HG02763 (cell line): Measurements from ENCODE around the gene CMTM1.

ENCODE experiments used
- ATAC-seq: cut with Tn5 transposase; IDR thresholded peaks from one replicate; pipeline ENCODE4 v1.9.1; 2021; ENCODE audit warnings: mild to moderate bottlenecking, moderate library complexity; ENCODE audit not compliant: unreplicated experiment

CMTM1 gene

GRCh38 chr16:66566051-66566901 lies at the start of gene CMTM1:
Gene CMTM1, plus strand, starts transcription at chr16:66566439. Its CDS starts 75 bp downstream, at chr16:66566514.
- ATAC-seq: no peak

DNA sequence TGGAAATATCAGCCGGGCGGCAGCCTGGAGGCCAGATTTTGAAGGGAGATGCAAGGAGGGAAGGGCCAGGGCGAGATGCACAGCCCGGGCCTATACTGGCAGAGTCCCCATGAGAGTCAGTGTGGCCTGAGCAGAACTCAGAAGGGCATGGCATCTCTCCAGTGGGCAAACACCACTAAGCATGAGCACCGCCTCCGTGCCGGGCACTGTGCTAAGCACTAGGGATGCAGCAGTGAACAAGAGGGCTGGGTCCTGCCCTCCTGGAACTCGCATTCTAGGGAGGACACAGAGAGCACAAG lies 49.8 kb upstream of the CMTM1 start:
- ATAC-seq: peak; percentile 16

DNA sequence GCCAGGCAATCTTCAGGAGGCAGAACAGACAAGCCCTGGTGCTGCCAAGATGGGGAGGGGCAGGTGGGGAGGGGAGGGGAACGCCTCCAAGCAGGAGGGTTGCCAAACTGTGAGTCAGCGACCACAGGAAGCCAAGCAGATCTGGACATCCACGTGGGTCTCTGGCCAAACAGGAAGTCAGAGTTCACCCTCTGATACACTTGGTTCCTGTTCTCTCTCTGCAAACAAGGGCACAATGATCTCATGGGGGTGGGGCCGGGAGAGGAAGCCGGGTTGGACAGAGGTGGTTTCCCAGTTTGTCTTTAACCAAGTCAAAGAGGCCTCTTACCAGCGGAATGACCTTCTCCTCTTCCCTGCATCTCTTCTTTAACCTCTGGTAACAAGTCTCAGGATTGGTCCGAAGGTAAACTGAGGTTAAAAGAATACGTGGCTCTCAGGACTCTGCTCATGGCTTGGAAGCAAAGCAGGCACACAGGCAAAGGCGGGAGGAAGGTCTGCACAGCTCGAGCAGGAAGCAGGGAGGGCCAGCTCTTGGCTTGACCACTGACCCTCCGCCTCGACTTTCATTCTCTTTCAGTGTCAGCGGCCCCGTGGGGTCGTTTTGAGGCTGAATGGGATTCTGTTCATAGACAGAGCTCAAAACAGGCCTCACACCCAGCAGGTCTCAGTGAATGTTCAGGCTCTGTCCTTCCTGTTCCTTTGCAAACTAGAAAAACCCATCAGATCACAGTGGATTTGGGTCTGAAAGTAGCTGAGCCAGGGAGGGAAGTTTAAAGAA lies 49.2 kb upstream of the CMTM1 start:
- ATAC-seq: peak; percentile 98

DNA sequence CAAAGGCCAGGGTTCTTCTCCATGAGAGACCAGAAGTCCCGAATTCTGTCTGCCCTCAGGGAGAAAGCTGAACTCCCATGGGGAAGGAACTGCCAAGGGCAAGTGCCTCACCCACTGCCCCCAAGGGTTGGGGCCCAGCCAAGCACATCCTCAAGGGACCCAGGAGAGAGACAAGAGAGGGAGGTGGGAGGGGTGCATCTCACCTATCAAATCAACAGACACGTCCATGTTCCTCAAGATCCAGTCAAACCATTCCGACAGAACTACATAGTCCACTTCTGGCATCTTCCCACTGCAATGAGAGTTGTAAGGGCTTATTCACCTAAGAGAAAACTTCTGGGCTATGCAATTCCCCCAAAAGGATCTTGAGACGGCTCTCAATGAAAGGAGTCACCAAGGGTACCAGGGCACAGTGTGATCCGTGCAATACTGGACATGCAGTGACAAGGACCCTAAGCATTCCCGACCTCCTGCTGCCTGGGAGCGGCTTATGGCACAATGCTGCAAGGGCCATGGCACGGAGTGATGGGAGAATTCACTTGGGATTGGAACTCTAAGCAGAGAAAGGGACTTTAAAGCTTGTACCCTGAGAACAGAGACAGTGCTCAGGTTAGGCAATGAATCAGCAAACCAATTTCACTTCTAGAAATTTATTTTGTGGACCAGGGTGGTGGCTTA lies 48.5 kb upstream of the CMTM1 start:
- ATAC-seq: no peak

DNA sequence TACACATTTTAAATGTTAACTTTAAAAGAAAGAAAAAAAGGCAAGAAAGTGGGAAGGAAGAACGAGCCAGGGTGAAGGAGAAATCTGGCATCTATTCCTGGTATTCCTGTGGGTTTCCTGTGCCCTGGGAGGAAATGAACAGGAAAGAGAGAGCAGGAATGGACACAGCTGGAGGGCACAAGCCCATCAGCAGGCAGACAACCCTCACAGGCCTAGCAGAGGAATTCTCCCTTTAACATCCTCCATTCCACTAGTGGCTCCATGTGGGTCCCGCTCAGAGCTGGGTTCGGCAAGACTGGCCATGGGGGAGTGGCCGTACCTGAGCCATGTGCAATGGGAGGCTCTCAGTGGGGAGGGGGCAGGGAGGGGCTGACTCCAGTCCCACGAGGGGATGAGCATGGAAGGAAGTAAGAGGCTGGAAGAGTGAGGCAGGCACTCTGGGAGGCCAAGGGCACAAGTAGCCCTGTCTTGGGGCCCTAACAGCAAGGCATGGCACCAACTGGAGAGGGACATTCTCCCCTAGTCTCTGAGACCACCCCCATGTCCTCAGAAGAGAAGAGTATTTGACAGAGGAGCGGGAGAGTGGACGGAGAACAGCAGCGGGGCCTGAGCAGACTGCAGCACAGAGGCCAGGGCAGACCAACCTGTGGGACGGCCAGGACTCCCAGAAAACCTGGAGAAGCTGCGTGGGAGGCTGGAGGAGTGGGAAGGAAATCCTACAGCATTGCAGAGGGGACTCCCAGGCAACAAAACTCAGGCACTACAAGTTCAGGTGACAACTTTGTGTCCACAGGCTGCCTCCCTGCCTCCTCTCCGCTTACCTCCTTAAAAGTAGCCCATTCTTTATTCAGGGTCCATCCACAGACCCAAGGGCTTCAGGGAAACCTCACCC lies 46.5 kb upstream of the CMTM1 start:
- ATAC-seq: no peak

- ATAC-seq: no peak
Observed at GRCh38 chr16:66520406-66521170, 45.7 kb upstream of the CMTM1 start.

DNA sequence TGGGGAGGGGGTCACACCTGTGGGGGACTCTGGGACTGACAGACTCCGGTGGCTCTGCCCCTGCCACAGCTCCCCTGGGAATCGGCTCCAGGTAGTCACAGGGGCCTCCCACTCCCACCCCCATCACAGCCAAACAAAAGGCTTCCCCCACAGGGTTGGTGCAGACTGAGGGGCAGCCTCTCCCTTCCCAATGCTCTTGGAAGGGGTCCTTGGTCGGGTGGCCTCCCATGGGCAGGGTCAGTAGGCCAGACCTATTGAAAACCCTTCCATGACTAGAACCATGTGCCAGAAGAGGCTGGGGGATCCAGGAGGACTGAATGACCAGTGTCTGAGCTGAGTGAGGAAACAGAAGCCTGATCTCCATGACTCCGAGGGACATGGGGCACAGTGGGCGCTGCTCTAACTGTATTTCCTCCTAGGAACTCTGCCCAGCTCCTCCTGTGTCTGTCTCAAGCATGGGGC lies 45.0 kb upstream of the CMTM1 start:
- ATAC-seq: no peak

DNA sequence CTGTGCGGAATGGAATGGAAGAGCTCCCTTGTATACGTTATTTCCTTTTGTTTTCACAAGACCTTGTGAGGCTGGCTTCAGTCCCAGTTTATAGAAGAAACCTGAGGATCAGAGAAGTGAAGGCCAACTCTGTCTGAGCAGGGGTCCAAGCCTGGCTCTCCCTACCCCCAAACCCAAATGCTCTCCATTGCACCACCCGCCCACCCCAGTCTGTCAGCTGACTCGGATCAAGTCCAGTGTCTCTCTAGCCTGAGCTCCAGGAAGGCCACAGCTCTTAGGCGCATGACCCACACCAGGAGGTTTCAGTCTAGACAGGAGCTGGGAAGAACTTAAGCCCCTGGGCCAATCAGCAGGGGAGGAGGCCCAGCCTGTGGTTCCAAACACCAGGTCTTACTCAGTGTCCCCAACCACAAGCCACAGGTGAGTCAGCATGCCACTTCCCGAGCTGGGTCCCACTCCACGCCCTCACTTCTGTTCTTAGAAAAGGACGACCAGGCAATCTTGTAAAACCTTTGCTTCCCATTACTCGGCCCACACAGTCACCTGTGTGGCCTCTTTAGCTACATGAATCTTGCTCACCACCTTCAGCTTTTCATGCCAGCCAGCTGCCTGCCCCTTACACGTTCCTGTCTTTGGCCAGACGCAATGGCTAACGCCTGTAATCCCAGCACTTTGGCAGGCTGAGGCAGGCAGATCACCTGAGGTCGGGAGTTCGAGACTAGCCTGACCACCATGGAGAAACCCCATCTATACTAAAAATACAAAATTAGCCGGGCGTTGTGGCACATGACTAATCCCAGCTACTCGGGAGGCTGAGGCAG lies 44.1 kb upstream of the CMTM1 start:
- ATAC-seq: peak; percentile 60

- no peak for ATAC-seq
Observed at GRCh38 chr16:66522816-66523590, 43.2 kb upstream of the CMTM1 start.

DNA sequence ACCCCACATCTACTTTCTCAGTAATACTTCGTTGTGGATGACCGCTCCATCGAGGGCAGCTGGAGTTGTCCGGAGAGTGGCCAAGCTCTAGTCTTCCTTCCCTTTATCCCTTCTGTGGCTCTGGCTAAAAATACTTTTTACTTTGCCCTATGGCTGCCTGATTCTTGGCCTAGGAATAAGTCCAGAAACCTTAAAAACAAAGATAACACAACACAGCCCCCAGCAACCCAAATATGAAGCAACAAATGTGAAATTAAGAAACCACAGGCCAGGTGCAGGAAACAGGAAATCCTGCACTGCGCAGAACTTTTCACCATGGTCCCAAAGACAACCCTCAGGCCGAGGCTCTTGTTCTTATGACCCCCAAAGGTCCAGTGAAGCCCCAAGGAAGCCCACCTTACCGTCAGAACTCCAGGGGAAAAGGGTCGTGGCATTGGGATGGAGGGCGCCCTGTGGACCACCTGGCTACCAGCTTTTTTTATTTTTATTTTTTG lies 42.3 kb upstream of the CMTM1 start:
- no peak for ATAC-seq

GRCh38 chr16:66524601-66525164 lies 41.6 kb upstream of the CMTM1 start:
- ATAC-seq: peak; percentile 56

DNA sequence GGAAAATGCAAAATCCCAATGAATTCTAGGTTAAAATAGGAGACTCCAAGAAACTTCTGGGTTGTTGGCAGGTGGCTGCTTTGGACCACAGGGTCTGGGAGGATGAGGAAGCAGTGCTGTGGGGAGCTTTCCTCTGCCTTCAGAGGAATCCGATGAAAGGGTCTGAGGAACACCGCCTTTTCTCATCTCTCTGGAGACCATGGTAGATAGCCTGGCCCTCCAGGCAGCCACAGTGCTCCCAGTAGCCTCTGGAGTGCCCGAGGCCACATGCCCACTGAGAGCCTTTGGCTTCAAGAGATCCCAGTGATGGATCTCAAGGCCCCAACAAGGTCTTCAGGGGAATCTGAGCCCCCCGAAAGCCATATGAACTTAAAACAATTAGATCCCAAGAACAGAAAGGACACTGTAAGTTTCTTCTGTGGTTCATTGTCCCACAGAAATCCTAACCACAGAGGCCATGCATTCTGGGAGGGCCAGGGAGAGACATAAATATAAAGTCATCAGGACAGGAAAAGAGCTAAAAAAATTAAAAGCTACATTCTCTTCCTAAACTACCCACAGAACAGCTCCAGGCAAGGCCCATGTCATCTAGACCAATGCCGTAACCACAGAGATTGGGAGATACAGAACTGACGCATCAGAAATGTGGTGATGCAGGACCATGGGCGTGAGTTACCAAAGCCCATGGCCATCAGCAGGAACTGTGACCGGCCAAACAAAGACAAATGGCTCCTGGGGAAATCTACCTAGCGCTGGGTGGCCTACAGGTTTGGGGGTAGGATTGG lies 40.7 kb upstream of the CMTM1 start:
- ATAC-seq: no peak

- no peak for ATAC-seq
Observed at GRCh38 chr16:66528294-66528693, 37.9 kb upstream of the CMTM1 start.

GRCh38 chr16:66529475-66529874 lies 36.8 kb upstream of the CMTM1 start:
- no peak for ATAC-seq

DNA sequence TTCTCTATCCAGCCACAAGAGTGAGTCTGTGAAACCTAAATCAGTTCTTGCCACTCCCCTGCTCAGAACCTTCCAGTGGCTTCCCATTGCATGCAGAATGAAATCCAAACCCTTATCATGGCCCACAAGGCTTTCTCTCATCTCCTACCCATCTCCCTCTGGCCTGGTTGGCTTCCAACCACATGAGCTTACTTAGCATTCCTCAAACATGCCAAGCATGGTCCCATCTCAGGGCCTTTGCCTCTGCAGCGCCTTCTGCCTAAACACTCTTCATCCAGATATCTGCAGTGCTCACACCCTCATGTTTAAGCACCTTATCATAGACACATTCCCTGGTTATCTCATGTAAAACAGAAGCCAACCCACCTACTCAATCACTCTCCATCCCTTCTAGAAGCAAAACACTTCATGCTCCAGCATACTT lies 31.9 kb upstream of the CMTM1 start:
- ATAC-seq: no peak

DNA sequence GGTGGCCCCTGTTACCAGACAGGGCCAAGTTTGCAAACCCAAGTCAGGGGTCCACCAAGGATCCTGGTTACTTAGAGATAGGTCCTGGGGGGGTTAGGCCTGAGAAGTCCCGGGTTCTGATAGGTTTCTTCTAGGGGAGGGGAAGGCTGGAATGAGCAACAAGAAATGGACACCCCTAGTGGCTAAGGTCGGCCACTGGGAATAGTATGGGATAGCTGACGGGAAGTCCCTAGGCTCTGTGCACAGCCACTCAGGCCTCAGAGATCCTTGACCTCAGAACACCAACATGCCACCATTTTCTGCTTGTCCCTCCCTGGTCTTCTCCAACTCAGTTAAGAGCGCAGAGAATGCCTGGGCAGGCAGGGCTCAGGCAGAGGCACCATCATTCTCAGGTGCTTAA lies 29.7 kb upstream of the CMTM1 start:
- no peak for ATAC-seq

DNA sequence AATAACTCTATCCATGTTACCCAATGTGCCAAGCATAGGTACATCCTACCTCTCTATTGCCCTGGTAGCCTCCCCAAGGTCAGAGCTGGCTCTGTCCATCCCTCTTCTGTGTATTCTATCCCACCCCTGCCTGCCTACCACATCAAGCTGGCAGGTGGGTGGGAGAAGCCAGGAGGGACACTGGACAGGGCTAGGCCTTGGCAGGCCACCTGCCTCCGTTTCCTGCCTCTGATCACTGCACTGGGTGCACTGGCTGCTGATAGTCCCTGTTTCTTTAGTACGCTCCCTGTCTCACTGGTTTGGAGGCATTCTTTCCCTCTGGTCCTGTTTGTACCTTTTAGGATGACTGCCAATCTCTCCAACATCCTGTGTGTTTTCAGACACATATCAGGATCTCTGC lies 29.0 kb upstream of the CMTM1 start:
- no peak for ATAC-seq
